Natural killer cell (primary cell): ENCODE data around the gene ZNF587. TPM values are rescaled to one million over a fixed set of nuclear protein-coding genes. Genes with fewer than 3 reads are reported as not detected.
"Not testable (repeated sequence)": the region's sequence is repeated elsewhere in the genome, so short reads cannot be mapped to it uniquely, and the experiment has no call there.

Experiments used
- ATAC-seq, 3 donors: fragments of 150-1000 bp in 2 of 3; fragments of 200-7000 bp in 1 of 3; cut with Tn5 transposase; 1 replicate in 1 of 3; 2 replicates in 2 of 3; pipeline ENCODE4 v1.10.0; 2021; ENCODE audit warnings: mild to moderate bottlenecking in 2 of 3, moderate library complexity in 2 of 3
- DNase-seq, 2 donors: peaks; one replicate each; pipeline versions ENCODE4 v3.0.0 to v3.0.0-alpha.2; 2013 to 2021; ENCODE audit warnings: mixed read lengths in 1 of 2
- H3K27ac ChIP-seq: one replicate; pipeline ENCODE4 v1.5.1; 2013; ENCODE audit warnings: mild to moderate bottlenecking, low read length
- H3K27me3 ChIP-seq: one replicate; pipeline ENCODE4 v1.6.1; 2013; ENCODE audit warnings: low read length; ENCODE audit not compliant: control insufficient read depth, insufficient read depth
- H3K36me3 ChIP-seq: one replicate; pipeline ENCODE4 v1.6.1; 2013; ENCODE audit warnings: low read length; ENCODE audit not compliant: control insufficient read depth, insufficient read depth
- H3K4me1 ChIP-seq: one replicate; pipeline ENCODE4 v1.6.1; 2013; ENCODE audit warnings: low read length; ENCODE audit not compliant: control insufficient read depth, insufficient read depth
- H3K4me3 ChIP-seq: one replicate; pipeline ENCODE4 v1.5.1; 2013; ENCODE audit warnings: low read length
- H3K9me3 ChIP-seq: one replicate; pipeline ENCODE4 v1.6.1; 2013; ENCODE audit warnings: low read length; ENCODE audit not compliant: control insufficient read depth, insufficient read depth
- H3K27ac Mint-ChIP-seq, 2 donors: one replicate each; pipeline ENCODE4 v1.8.0; 2022; ENCODE audit warnings: mild to moderate bottlenecking in 2 of 2, mixed read lengths in 2 of 2, moderate library complexity in 1 of 2
- H3K27me3 Mint-ChIP-seq, 2 donors: one replicate each; pipeline ENCODE4 v1.8.0; 2022; ENCODE audit warnings: low read depth in 2 of 2, mixed read lengths in 2 of 2
- H3K36me3 Mint-ChIP-seq: one replicate; pipeline ENCODE4 v1.8.0; 2022; ENCODE audit warnings: mixed read lengths
- H3K4me1 Mint-ChIP-seq, 2 donors: one replicate each; pipeline ENCODE4 v1.8.0; 2022; ENCODE audit warnings: mixed read lengths in 2 of 2
- H3K4me3 Mint-ChIP-seq: one replicate; pipeline ENCODE4 v1.8.0; 2022; ENCODE audit warnings: mild to moderate bottlenecking, moderate library complexity, mixed read lengths
- H3K9me3 Mint-ChIP-seq, 2 donors: one replicate each; pipeline ENCODE4 v1.8.0; 2022; ENCODE audit warnings: mixed read lengths in 2 of 2
- CTCF ChIP-seq: fragments of 200-600 bp; IDR thresholded peaks from one replicate; pipeline ENCODE4 v1.8.0; 2022; ENCODE audit warnings: antibody characterized with exemption
- WGBS: methylation state at CpG from one replicate; pipeline ENCODE4 v1.1.7; 2013; ENCODE audit warnings: missing lambda C conversion rate; ENCODE audit not compliant: insufficient coverage; 5-methylcytosine and 5-hydroxymethylcytosine counted together
- intact Hi-C: fragments of 100-400 bp; cut with micrococcal nuclease; formaldehyde crosslinking; loops from one replicate; pipeline ENCODE4 v1.14.2; 2022
- total RNA-seq, 4 donors: library from RNA; stranded (reverse); fragments of 120-200 nt in 1 of 4; gene quantifications; one replicate each; pipeline versions ENCODE4 v1.2.3 to v1.2.4, GENCODE V29; 2013 to 2022

The ZNF587 gene
- total RNA-seq, 3 donors from 2014 or later (not counting 1 experiment from before 2014, with no cell fraction given), result 54.9 to 58.9 (median 55.1) TPM

- H3K36me3 ChIP-seq, result no peaks in the 10 kb centered on the region
- no peak overlapping the region for H3K4me3 ChIP-seq
- DNase-seq (no peak), ATAC-seq (no peak)
- H3K27me3 Mint-ChIP-seq, result no peaks in the 10 kb centered on the region
- peaks cover 47% of the 10 kb centered on the region in 2 donors for H3K4me1 Mint-ChIP-seq
- H3K4me1 ChIP-seq, result peaks cover 31% of the 10 kb centered on the region
- no peak overlapping the region for H3K27ac Mint-ChIP-seq
- peak overlapping the region; percentile 61 for H3K4me3 Mint-ChIP-seq
- H3K36me3 Mint-ChIP-seq, result no peaks in the 10 kb centered on the region
- intact Hi-C loops, result loop anchor here (2.0 kb wide), 1 partner anchor 30 kb away; the partner anchor contains the start of gene ZNF587
- no peaks in the 10 kb centered on the region for H3K9me3 ChIP-seq
- WGBS, result 96% methylated on average over 7 of the region's 7 CpGs
- no peaks in the 10 kb centered on the region for H3K27me3 ChIP-seq
- no peak for TF ChIP-seq CTCF
- H3K27ac ChIP-seq, result no peak overlapping the region
- H3K9me3 Mint-ChIP-seq, result no peaks in the 10 kb centered on the region
Measured at GRCh38 chr19:57818378-57818777, 31.3 kb upstream of the ZNF587 start.

GRCh38 chr19:57819475-57820148 lies 30.0 kb upstream of the ZNF587 start:
- peak; percentile 74 to 93 for DNase-seq
- Histone ChIP-seq H3K36me3 (no peaks in the 10 kb centered on the region), H3K9me3 (no peaks in the 10 kb centered on the region), H3K4me1 (peaks cover 20% of the 10 kb centered on the region), H3K27me3 (no peaks in the 10 kb centered on the region), H3K4me3 (peak overlapping the region; percentile 91), H3K27ac (peak overlapping the region; percentile 81)
- Mint-ChIP-seq H3K27ac (peak overlapping the region; percentile 96 to 97), H3K36me3 (no peaks in the 10 kb centered on the region), H3K4me3 (peak overlapping the region; percentile 94), H3K9me3 (no peaks in the 10 kb centered on the region), H3K27me3 (no peaks in the 10 kb centered on the region), H3K4me1 (peaks cover 43 to 46% of the 10 kb centered on the region in 2 donors)
- ATAC-seq, result peak; percentile 83 to 91 (median 85)
- WGBS, result under 1% methylated on average over 44 of the region's 44 CpGs
- intact Hi-C loops, result loop anchor here (2.0 kb wide), 1 partner anchor 29 kb away; the partner anchor contains the start of gene ZNF587
- no peak for TF ChIP-seq CTCF

GRCh38 chr19:57820599-57820998 lies 29.1 kb upstream of the ZNF587 start:
- peak overlapping the region; percentile 91 for H3K4me3 ChIP-seq
- Mint-ChIP-seq H3K36me3 (no peaks in the 10 kb centered on the region), H3K27me3 (no peaks in the 10 kb centered on the region), H3K27ac (peak overlapping the region; percentile 96 to 97), H3K9me3 (no peaks in the 10 kb centered on the region), H3K4me3 (peak overlapping the region; percentile 94), H3K4me1 (peaks cover 38 to 41% of the 10 kb centered on the region in 2 donors)
- WGBS, result 87% methylated on average over 6 of the region's 6 CpGs
- no peaks in the 10 kb centered on the region for H3K27me3 ChIP-seq
- no peaks in the 10 kb centered on the region for H3K9me3 ChIP-seq
- TF ChIP-seq CTCF, result no peak
- H3K27ac ChIP-seq, result peak overlapping the region; percentile 81
- DNase-seq, result no peak
- intact Hi-C loops, result no loop called here
- no peaks in the 10 kb centered on the region for H3K36me3 ChIP-seq
- ATAC-seq, result no peak
- H3K4me1 ChIP-seq, result peaks cover 12% of the 10 kb centered on the region

- H3K27me3 ChIP-seq, ATAC-seq, H3K9me3 Mint-ChIP-seq, DNase-seq, intact Hi-C loops, H3K4me3 ChIP-seq, H3K36me3 Mint-ChIP-seq, H3K27ac ChIP-seq, H3K27me3 Mint-ChIP-seq, H3K9me3 ChIP-seq, H3K36me3 ChIP-seq: not testable (repeated sequence)
- peaks cover 12% of the 10 kb centered on the region for H3K4me1 ChIP-seq
- Mint-ChIP-seq H3K4me1 (peaks cover 38 to 41% of the 10 kb centered on the region in 2 donors), H3K27ac (peak overlapping the region; percentile 96 to 97), H3K4me3 (peak overlapping the region; percentile 21)
- 86% methylated on average over 1 of the region's 3 CpGs for WGBS
Measured at GRCh38 chr19:57821095-57821494, 28.6 kb upstream of the ZNF587 start.

- H3K27ac ChIP-seq, ATAC-seq, H3K36me3 ChIP-seq, H3K27me3 Mint-ChIP-seq, H3K27me3 ChIP-seq, H3K4me3 Mint-ChIP-seq, DNase-seq, H3K9me3 ChIP-seq, intact Hi-C loops, H3K4me3 ChIP-seq, H3K9me3 Mint-ChIP-seq, H3K36me3 Mint-ChIP-seq: not testable (repeated sequence)
- H3K4me1 Mint-ChIP-seq, result peaks cover 38 to 41% of the 10 kb centered on the region in 2 donors
- 100% methylated on average over 2 of the region's 3 CpGs for whole genome bisulfite sequencing
- peak overlapping the region in 1 of 2 donors; percentile 96 for H3K27ac Mint-ChIP-seq
- H3K4me1 ChIP-seq, result peaks cover 12% of the 10 kb centered on the region
Measured at GRCh38 chr19:57821501-57821900, 28.2 kb upstream of the ZNF587 start.

GRCh38 chr19:57823155-57823554 lies 26.5 kb upstream of the ZNF587 start:
- H3K4me3 ChIP-seq, H3K9me3 Mint-ChIP-seq, H3K36me3 ChIP-seq, H3K4me3 Mint-ChIP-seq, H3K27ac ChIP-seq, H3K27me3 ChIP-seq, H3K9me3 ChIP-seq, ATAC-seq, H3K27me3 Mint-ChIP-seq, DNase-seq, H3K36me3 Mint-ChIP-seq, intact Hi-C loops: not testable (repeated sequence)
- Mint-ChIP-seq H3K4me1 (peaks cover 45 to 47% of the 10 kb centered on the region in 2 donors), H3K27ac (peak overlapping the region in 1 of 2 donors; percentile 20)
- H3K4me1 ChIP-seq, result peaks cover 12% of the 10 kb centered on the region
- 100% methylated on average over 1 of the region's 2 CpGs for WGBS
